IPS-15b (cell line): ENCODE measurements around the gene SULT1B1.

ENCODE experiments used
- H3K27me3 ChIP-seq: one replicate; pipeline ENCODE4 v1.6.1; 2013; ENCODE audit warnings: low read length; ENCODE audit not compliant: control insufficient read depth, insufficient read depth
- H3K36me3 ChIP-seq: one replicate; pipeline ENCODE4 v1.6.1; 2013; ENCODE audit warnings: low read length; ENCODE audit not compliant: control insufficient read depth, insufficient read depth
- H3K4me1 ChIP-seq: one replicate; pipeline ENCODE4 v1.6.1; 2013; ENCODE audit warnings: mild to moderate bottlenecking, low read length; ENCODE audit not compliant: control insufficient read depth, insufficient read depth
- H3K4me3 ChIP-seq: one replicate; pipeline ENCODE4 v1.5.1; 2013; ENCODE audit warnings: low read depth, low read length
- H3K9ac ChIP-seq: one replicate; pipeline ENCODE4 v1.6.1; 2013; ENCODE audit warnings: low read depth, mild to moderate bottlenecking, low read length
- H3K9me3 ChIP-seq: one replicate; pipeline ENCODE4 v1.6.1; 2013; ENCODE audit warnings: mild to moderate bottlenecking, low read length; ENCODE audit not compliant: control insufficient read depth, insufficient read depth

The SULT1B1 gene

DNA sequence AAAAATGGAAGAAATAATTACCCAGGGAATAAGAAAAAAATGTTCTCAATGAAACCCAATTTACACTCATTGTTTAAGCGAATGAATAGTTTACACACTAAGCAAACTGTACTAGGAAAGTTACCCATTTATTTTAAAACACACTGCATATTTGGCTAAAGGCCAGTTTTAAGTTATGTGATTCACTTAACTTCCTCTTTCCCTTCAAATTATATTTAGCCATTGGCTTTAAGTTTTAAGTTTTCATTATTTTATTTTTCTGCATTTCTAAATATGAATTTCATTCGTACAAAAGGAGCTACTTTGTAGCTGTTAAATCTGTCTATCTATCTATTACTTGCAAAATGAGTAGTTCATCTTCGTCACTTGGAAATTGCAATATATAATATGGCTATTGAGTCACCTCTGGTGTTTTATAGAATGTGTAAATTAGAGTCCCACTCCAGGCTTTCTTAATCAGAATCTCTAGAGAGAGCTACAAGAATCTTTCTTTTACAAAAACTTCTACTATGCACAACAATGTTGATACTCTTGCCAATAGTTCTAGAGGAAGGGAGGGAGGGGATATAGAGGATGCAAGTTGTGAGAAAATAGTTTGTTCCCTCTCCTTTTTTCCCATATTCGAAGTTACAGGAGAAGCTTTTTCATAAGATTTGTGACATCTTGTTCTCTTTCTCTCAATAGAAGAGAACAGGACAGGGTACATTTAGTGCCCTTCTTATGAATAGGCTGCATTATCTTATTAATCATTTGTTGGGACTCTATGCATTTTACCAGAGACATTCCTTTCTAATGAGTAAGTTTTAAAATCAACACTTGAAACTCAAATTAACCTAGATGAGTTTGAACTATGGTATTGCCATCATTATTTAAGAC lies 41.8 kb downstream of the SULT1B1 start:
- no peaks in the 10 kb centered on the region for H3K9me3 ChIP-seq
- no peak overlapping the region for H3K9ac ChIP-seq
- H3K27me3 ChIP-seq: no peaks in the 10 kb centered on the region
- H3K4me1 ChIP-seq: peaks cover 6% of the 10 kb centered on the region
- H3K36me3 ChIP-seq: no peaks in the 10 kb centered on the region
- H3K4me3 ChIP-seq: no peak overlapping the region

- Histone ChIP-seq H3K4me1 (peaks cover 6% of the 10 kb centered on the region), H3K27me3 (no peaks in the 10 kb centered on the region), H3K9ac (no peak overlapping the region), H3K4me3 (no peak overlapping the region), H3K9me3 (no peaks in the 10 kb centered on the region), H3K36me3 (no peaks in the 10 kb centered on the region)
Measured at GRCh38 chr4:69717778-69718177, 42.6 kb downstream of the SULT1B1 start.

DNA sequence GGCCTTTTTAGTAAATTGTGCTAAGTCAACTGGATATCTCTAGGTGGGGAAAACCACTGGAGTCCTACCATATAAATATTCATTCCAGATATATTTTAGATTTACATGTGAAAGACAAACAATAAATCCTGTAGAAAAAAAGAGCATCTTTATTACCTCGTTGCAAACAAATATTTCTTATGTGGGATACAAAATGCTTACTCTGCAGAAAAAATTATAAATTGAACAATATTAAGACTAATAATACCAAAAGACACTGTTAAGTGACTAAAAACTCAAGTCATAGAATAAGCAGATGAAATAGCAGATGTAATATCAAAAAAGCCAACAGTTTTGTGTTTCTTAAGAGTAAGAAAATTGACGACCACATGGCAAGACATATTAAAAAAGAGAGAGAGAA lies 43.8 kb downstream of the SULT1B1 start:
- Histone ChIP-seq H3K9me3 (no peaks in the 10 kb centered on the region), H3K9ac (no peak overlapping the region), H3K27me3 (no peaks in the 10 kb centered on the region), H3K4me3 (no peak overlapping the region), H3K36me3 (no peaks in the 10 kb centered on the region), H3K4me1 (peaks cover 6% of the 10 kb centered on the region)

DNA sequence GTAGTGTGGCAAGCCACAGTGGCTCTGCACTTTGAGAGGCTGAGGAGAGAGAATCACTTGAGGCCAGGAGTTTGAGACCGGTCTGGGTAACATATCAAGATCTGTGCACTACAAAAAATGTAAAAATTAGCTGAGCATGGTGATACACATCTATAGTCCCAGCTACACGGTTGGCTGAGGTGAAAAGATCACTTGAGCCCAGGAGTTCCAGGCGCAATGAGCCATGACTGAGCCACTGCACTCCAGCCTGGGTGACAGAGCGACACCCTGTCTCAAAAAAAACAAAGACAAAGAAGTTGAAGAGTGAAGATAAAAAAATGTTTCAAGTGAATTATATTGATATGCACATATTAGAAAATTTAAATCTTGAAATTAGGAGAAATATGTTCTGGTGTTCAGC lies 46.3 kb downstream of the SULT1B1 start:
- no peak overlapping the region for H3K9ac ChIP-seq
- no peaks in the 10 kb centered on the region for H3K9me3 ChIP-seq
- no peaks in the 10 kb centered on the region for H3K36me3 ChIP-seq
- H3K4me1 ChIP-seq: peaks cover 5% of the 10 kb centered on the region
- H3K4me3 ChIP-seq: no peak overlapping the region
- H3K27me3 ChIP-seq: no peaks in the 10 kb centered on the region

- H3K36me3 ChIP-seq: no peaks in the 10 kb centered on the region
- H3K9ac ChIP-seq: no peak overlapping the region
- H3K27me3 ChIP-seq: no peaks in the 10 kb centered on the region
- no peaks in the 10 kb centered on the region for H3K9me3 ChIP-seq
- H3K4me1 ChIP-seq: peaks cover under 1% of the 10 kb centered on the region
- H3K4me3 ChIP-seq: no peak overlapping the region
Measured at GRCh38 chr4:69713593-69713992, 46.8 kb downstream of the SULT1B1 start.

DNA sequence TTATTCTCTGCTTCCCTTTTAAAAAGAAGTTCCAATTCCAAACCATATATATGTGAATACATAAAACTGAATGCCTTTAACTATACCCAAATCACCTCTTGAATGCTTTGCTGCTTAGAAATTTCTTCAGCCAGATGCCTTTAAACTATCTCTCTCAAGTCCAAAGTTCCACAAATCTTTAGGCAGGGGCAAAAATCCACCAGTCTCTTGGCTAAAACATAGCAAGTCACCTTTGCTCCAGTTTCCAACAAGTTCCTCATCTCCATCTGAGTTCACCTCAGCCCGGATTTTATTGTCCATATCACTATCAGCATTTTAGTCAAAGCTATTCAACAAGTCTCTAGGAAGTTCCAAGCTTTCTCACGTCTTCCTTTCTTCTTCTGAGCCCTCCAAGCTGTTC lies 49.8 kb downstream of the SULT1B1 start:
- Histone ChIP-seq H3K36me3 (no peaks in the 10 kb centered on the region), H3K9ac (no peak overlapping the region), H3K27me3 (no peaks in the 10 kb centered on the region), H3K9me3 (no peaks in the 10 kb centered on the region), H3K4me1 (no peaks in the 10 kb centered on the region), H3K4me3 (no peak overlapping the region)

- Histone ChIP-seq H3K9ac (no peak overlapping the region), H3K4me3 (no peak overlapping the region)
Measured at GRCh38 chr4:69708211-69708610, 52.2 kb downstream of the SULT1B1 start.

GRCh38 chr4:69707807-69708206 lies 52.6 kb downstream of the SULT1B1 start:
- Histone ChIP-seq H3K27me3 (no peaks in the 10 kb centered on the region), H3K4me3 (no peak overlapping the region), H3K9ac (no peak overlapping the region), H3K4me1 (no peaks in the 10 kb centered on the region), H3K36me3 (no peaks in the 10 kb centered on the region), H3K9me3 (no peaks in the 10 kb centered on the region)

More at GRCh38 chr4:69708211-69708610, 52.2 kb downstream of the SULT1B1 start:
- Histone ChIP-seq H3K36me3 (no peaks in the 10 kb centered on the region), H3K27me3 (no peaks in the 10 kb centered on the region), H3K4me1 (no peaks in the 10 kb centered on the region), H3K9me3 (no peaks in the 10 kb centered on the region)

GRCh38 chr4:69702201-69702600 lies 58.2 kb downstream of the SULT1B1 start:
- no peak overlapping the region for H3K9ac ChIP-seq
- H3K4me1 ChIP-seq: no peaks in the 10 kb centered on the region

GRCh38 chr4:69701696-69702095 lies 58.7 kb downstream of the SULT1B1 start:
- no peaks in the 10 kb centered on the region for H3K27me3 ChIP-seq
- no peaks in the 10 kb centered on the region for H3K36me3 ChIP-seq
- H3K4me1 ChIP-seq: no peaks in the 10 kb centered on the region
- H3K4me3 ChIP-seq: no peak overlapping the region
- H3K9me3 ChIP-seq: no peaks in the 10 kb centered on the region
- H3K9ac ChIP-seq: no peak overlapping the region

More at GRCh38 chr4:69702201-69702600, 58.2 kb downstream of the SULT1B1 start:
- H3K9me3 ChIP-seq: no peaks in the 10 kb centered on the region
- no peak overlapping the region for H3K4me3 ChIP-seq
- no peaks in the 10 kb centered on the region for H3K27me3 ChIP-seq
- no peaks in the 10 kb centered on the region for H3K36me3 ChIP-seq

DNA sequence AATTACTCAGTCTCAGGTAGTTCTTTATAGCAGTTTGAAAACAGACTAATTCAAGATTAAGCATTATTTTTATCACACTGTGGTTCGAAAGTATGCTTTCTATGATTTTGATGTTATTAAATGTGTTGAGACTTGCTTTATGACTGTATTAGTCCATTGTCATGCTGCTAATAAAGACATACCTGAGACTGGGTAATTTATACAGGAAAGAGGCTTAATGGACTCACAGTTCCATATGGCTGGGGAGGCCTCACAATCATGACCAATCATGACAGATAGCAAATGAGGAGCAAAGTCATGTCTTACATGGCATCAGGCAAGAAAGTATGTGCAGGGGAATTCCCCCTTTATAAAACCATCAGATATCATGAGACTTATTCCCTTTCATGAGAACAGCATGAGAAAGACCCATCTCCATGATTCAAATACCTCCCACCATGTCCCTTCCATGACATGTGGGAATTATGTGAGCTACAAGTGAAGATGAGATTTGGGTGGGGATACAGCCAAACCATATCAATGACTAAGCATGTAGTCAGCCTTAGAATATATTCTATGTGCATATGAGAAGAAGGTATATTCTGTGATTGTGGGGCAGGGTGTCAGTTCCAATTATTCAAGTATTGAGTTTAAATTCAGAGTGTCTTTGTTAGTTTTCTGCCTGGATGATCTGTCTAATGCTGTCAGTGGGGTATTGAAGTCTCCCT lies 62.7 kb downstream of the SULT1B1 start:
- H3K4me1 ChIP-seq: no peaks in the 10 kb centered on the region
- H3K9me3 ChIP-seq: no peaks in the 10 kb centered on the region
- no peaks in the 10 kb centered on the region for H3K27me3 ChIP-seq
- no peaks in the 10 kb centered on the region for H3K36me3 ChIP-seq
- H3K4me3 ChIP-seq: no peak overlapping the region
- H3K9ac ChIP-seq: no peak overlapping the region

GRCh38 chr4:69689599-69689998 lies 70.8 kb downstream of the SULT1B1 start:
- Histone ChIP-seq H3K4me3 (no peak overlapping the region), H3K27me3 (no peaks in the 10 kb centered on the region), H3K9me3 (no peaks in the 10 kb centered on the region), H3K4me1 (no peaks in the 10 kb centered on the region), H3K9ac (no peak overlapping the region), H3K36me3 (no peaks in the 10 kb centered on the region)
